ENCODE data around the gene CPNE7.
A peak's percentile ranks its signal among the peaks of the same experiment; 100 is the strongest.

CPNE7 gene

GRCh38 chr16:89561884-89562599 is 13.5 kb upstream of the CPNE7 start:
- Histone ChIP-seq H3K9ac (peak overlapping the region; percentile 100; the same call in 1 of the 2 replicates), H3K27me3 (ENCODE audit: insufficient read depth, low read depth) (no peaks in the 10 kb centered on the region), H3K79me2 (ENCODE audit: insufficient read depth, low read depth) (peaks cover 31% of the 10 kb centered on the region), H4K20me1 (ENCODE audit: insufficient read depth) (peaks cover 31% of the 10 kb centered on the region), H3K36me3 (ENCODE audit: insufficient read depth) (peaks cover 25% of the 10 kb centered on the region; the same call in 1 of the 2 replicates), H3K4me2 (peak overlapping the region; percentile 96), H2AFZ (ENCODE audit: low read depth) (no peak overlapping the region), H3K27ac (peak overlapping the region; percentile 89; the same call in 1 of the 2 replicates), H3K4me1 (ENCODE audit: low read depth, poor library complexity, severe bottlenecking) (peaks cover 15% of the 10 kb centered on the region), H3K4me3 (IDR thresholded peaks at IDR 0.05; ENCODE audit: insufficient read depth, low read depth, low read length) (peak overlapping the region; percentile 33)
- no peak for TF ChIP-seq CTCF (conservative IDR thresholded peaks at IDR 0.05; ENCODE audit: low read depth, low read length)

GRCh38 chr16:89562939-89563338 is 12.6 kb upstream of the CPNE7 start:
- H3K4me1 ChIP-seq (ENCODE audit: low read depth, poor library complexity, severe bottlenecking), result peaks cover 15% of the 10 kb centered on the region
- H3K36me3 ChIP-seq (ENCODE audit: insufficient read depth), result peaks cover 25% of the 10 kb centered on the region; the same call in 1 of the 2 replicates
- peak overlapping the region; percentile 100; the same call in 1 of the 2 replicates for H3K9ac ChIP-seq
- H3K4me2 ChIP-seq, result peak overlapping the region; percentile 96; the same call in 1 of the 2 replicates
- no peak overlapping the region; the same call in 1 of the 2 replicates for H3K27ac ChIP-seq
- H3K27me3 ChIP-seq (ENCODE audit: insufficient read depth, low read depth), result no peaks in the 10 kb centered on the region
- no peak overlapping the region for H3K4me3 ChIP-seq (IDR thresholded peaks at IDR 0.05; ENCODE audit: insufficient read depth, low read depth, low read length)
- no peak for TF ChIP-seq CTCF (conservative IDR thresholded peaks at IDR 0.05; ENCODE audit: low read depth, low read length)
- peaks cover 31% of the 10 kb centered on the region for H4K20me1 ChIP-seq (ENCODE audit: insufficient read depth)
- peaks cover 31% of the 10 kb centered on the region for H3K79me2 ChIP-seq (ENCODE audit: insufficient read depth, low read depth)
- H2AFZ ChIP-seq (ENCODE audit: low read depth), result no peak overlapping the region

GRCh38 chr16:89563639-89564392 is 11.7 kb upstream of the CPNE7 start:
- no peak overlapping the region for H2AFZ ChIP-seq (ENCODE audit: low read depth)
- TF ChIP-seq CTCF (conservative IDR thresholded peaks at IDR 0.05; ENCODE audit: low read depth, low read length), result no peak
- peaks cover 31% of the 10 kb centered on the region for H4K20me1 ChIP-seq (ENCODE audit: insufficient read depth)
- peaks cover 25% of the 10 kb centered on the region; the same call in 1 of the 2 replicates for H3K36me3 ChIP-seq (ENCODE audit: insufficient read depth)
- peaks cover 15% of the 10 kb centered on the region for H3K4me1 ChIP-seq (ENCODE audit: low read depth, poor library complexity, severe bottlenecking)
- peak overlapping the region; percentile 13; the same call in 1 of the 2 replicates for H3K27ac ChIP-seq
- H3K27me3 ChIP-seq (ENCODE audit: insufficient read depth, low read depth), result no peaks in the 10 kb centered on the region
- H3K9ac ChIP-seq, result no peak overlapping the region
- H3K4me2 ChIP-seq, result no peak overlapping the region
- H3K4me3 ChIP-seq (IDR thresholded peaks at IDR 0.05; ENCODE audit: insufficient read depth, low read depth, low read length), result no peak overlapping the region
- H3K79me2 ChIP-seq (ENCODE audit: insufficient read depth, low read depth), result peaks cover 31% of the 10 kb centered on the region

GRCh38 chr16:89564476-89565255 is 10.9 kb upstream of the CPNE7 start:
- peaks cover 25% of the 10 kb centered on the region; the same call in 1 of the 2 replicates for H3K36me3 ChIP-seq (ENCODE audit: insufficient read depth)
- H3K4me3 ChIP-seq (IDR thresholded peaks at IDR 0.05; ENCODE audit: insufficient read depth, low read depth, low read length), result no peak overlapping the region
- no peak for TF ChIP-seq CTCF (conservative IDR thresholded peaks at IDR 0.05; ENCODE audit: low read depth, low read length)
- H3K9ac ChIP-seq, result no peak overlapping the region
- H3K4me2 ChIP-seq, result no peak overlapping the region
- peaks cover 31% of the 10 kb centered on the region for H4K20me1 ChIP-seq (ENCODE audit: insufficient read depth)
- peaks cover 15% of the 10 kb centered on the region for H3K4me1 ChIP-seq (ENCODE audit: low read depth, poor library complexity, severe bottlenecking)
- H3K27ac ChIP-seq, result peak overlapping the region; percentile 13; the same call in 1 of the 2 replicates
- no peaks in the 10 kb centered on the region for H3K27me3 ChIP-seq (ENCODE audit: insufficient read depth, low read depth)
- peaks cover 27% of the 10 kb centered on the region for H3K79me2 ChIP-seq (ENCODE audit: insufficient read depth, low read depth)
- no peak overlapping the region for H2AFZ ChIP-seq (ENCODE audit: low read depth)
